GM12878 (cell line): ENCODE measurements around the gene NEK1. TPM values are rescaled to one million over a fixed set of nuclear protein-coding genes. Genes with fewer than 3 reads are reported as not detected.

ENCODE experiments used
- ATAC-seq: fragments of 200-7000 bp; cut with Tn5 transposase; 3 replicates; pipeline ENCODE4 v1.9.1; 2020; ENCODE audit warnings: mild to moderate bottlenecking, moderate library complexity
- BruUV-seq: library from RNA; stranded (reverse); fragments of 400-500 nt; replicated peaks from 2 replicates; lab custom pipeline; 2021; lab: Mats Ljungman, UMichigan
- CTCF ChIA-PET: fragments of 300-600 bp; sonication (Branson Sonifier 250); formaldehyde crosslinking; extraction: SDS; loops from one replicate; lab custom pipeline; 2021; ENCODE audit warnings: inconsistent platforms; lab: Yijun Ruan, JAX
- POLR2A ChIA-PET: fragments of 350-600 bp; formaldehyde crosslinking; extraction: SDS; loops from one replicate; lab custom pipeline; 2021; ENCODE audit warnings: inconsistent platforms; lab: Charles Lee
- RAD21 ChIA-PET: fragments of 300-600 bp; sonication (Branson Sonifier 250); formaldehyde crosslinking; loops from one replicate; lab custom pipeline; 2023; ENCODE audit warnings: antibody characterized with exemption; ENCODE audit not compliant: unreplicated experiment; lab: Charles Lee
- SMC1A ChIA-PET: fragments of 300-600 bp; sonication (Branson Sonifier 250); formaldehyde crosslinking; loops from one replicate; lab custom pipeline; 2023; ENCODE audit not compliant: unreplicated experiment, uncharacterized antibody; lab: Charles Lee
- DNase-seq: peaks from one replicate; pipeline ENCODE4 v3.0.0-alpha.2; 2011; ENCODE audit warnings: low read depth, low spot score
- FAIRE-seq: peaks from 3 replicates; lab custom pipeline; 2011; peaks lifted over from hg19 to GRCh38; lab: Jason Lieb, UNC
- H2AFZ ChIP-seq: 2 replicates; pipeline ENCODE4 v1.6.0; 2011; ENCODE audit warnings: low read depth, low read length, control low read depth; ENCODE audit not compliant: control insufficient read depth
- H3K27ac ChIP-seq: 2 replicates; pipeline ENCODE4 v1.5.1; 2011; ENCODE audit warnings: control low read depth; ENCODE audit not compliant: control insufficient read depth, insufficient read depth
- H3K27me3 ChIP-seq, 2 experiments: replicated peaks in 1 of 2; 2 replicates each; pipeline versions ENCODE4 v1.6.0 to v1.6.1; 2011; ENCODE audit warnings: low read length in 1 of 2; ENCODE audit not compliant: control insufficient read depth in 2 of 2, insufficient read depth in 2 of 2
- H3K36me3 ChIP-seq, 2 experiments: 2 replicates each; pipeline ENCODE4 v1.5.1; 2011; ENCODE audit warnings: low read length in 1 of 2; ENCODE audit not compliant: control insufficient read depth in 2 of 2, insufficient read depth in 2 of 2
- H3K4me1 ChIP-seq: 2 replicates; pipeline ENCODE4 v1.6.1; 2011; ENCODE audit warnings: mild to moderate bottlenecking, low read length, moderate library complexity, mixed read lengths; ENCODE audit not compliant: control insufficient read depth, insufficient read depth
- H3K4me2 ChIP-seq: 2 replicates; pipeline ENCODE4 v1.6.0; 2011; ENCODE audit warnings: control low read depth; ENCODE audit not compliant: control insufficient read depth, insufficient read depth
- H3K4me3 ChIP-seq: fragments of 200-600 bp; sonication (generic); 2 replicates; pipeline ENCODE4 v1.5.1; 2016
- H3K79me2 ChIP-seq: 2 replicates; pipeline ENCODE4 v1.6.0; 2011; ENCODE audit warnings: low read length; ENCODE audit not compliant: control insufficient read depth, insufficient read depth
- H3K9ac ChIP-seq: 2 replicates; pipeline ENCODE4 v1.8.0; 2011; ENCODE audit warnings: low read length, control low read depth, mixed read lengths; ENCODE audit not compliant: control insufficient read depth, insufficient read depth
- H3K9me3 ChIP-seq: replicated peaks from 3 replicates; pipeline ENCODE4 v1.5.1; 2011; ENCODE audit warnings: mild to moderate bottlenecking, low read length; ENCODE audit not compliant: control insufficient read depth, insufficient read depth
- H4K20me1 ChIP-seq: 2 replicates; pipeline ENCODE4 v1.6.0; 2011; ENCODE audit not compliant: control insufficient read depth, insufficient read depth
- BMI1 ChIP-seq: fragments of 450-650 bp; IDR thresholded peaks from 2 replicates; pipeline ENCODE4 v1.6.1; 2016; ENCODE audit warnings: mild to moderate bottlenecking, moderate library complexity, borderline replicate concordance
- CBX3 ChIP-seq: fragments of 200-600 bp; sonication (generic); IDR thresholded peaks from 2 replicates; pipeline ENCODE4 v1.6.1; 2016; ENCODE audit warnings: low read depth, borderline replicate concordance
- CUX1 ChIP-seq: IDR thresholded peaks from 2 replicates; pipeline ENCODE4 v1.6.1; 2012; ENCODE audit warnings: improper control_type of control experiment, low read depth, low read length; ENCODE audit not compliant: insufficient replicate concordance
- EGR1 ChIP-seq, 2 experiments: IDR thresholded peaks; 1 replicate in 1 of 2; 2 replicates in 1 of 2; pipeline ENCODE4 v1.6.1; 2011 to 2012; ENCODE audit warnings: low read depth in 2 of 2, low read length in 2 of 2, borderline replicate concordance in 1 of 2, mild to moderate bottlenecking in 1 of 2, moderate library complexity in 1 of 2
- ELK1 ChIP-seq: IDR thresholded peaks from 2 replicates; pipeline ENCODE4 v1.6.1; 2012; ENCODE audit warnings: low read depth, low read length, improper control_type of control experiment
- EP300 ChIP-seq, 2 experiments: fragments of 150-350 bp in 1 of 2; IDR thresholded peaks; 2 replicates each; pipeline ENCODE4 v1.6.1; 2011 to 2012; ENCODE audit warnings: low read depth in 2 of 2, low read length in 2 of 2, borderline replicate concordance in 1 of 2, improper control_type of control experiment in 1 of 2, inconsistent platforms in 1 of 2; ENCODE audit not compliant: control insufficient read depth in 1 of 2
- ETV6 ChIP-seq, 2 experiments: fragments of 450-650 bp in 1 of 2; IDR thresholded peaks in 1 of 2; conservative IDR thresholded peaks in 1 of 2; 2 replicates each; pipeline ENCODE4 v1.6.1; 2014; ENCODE audit warnings: antibody characterized with exemption in 1 of 2, borderline replicate concordance in 1 of 2, low read depth in 1 of 2, mild to moderate bottlenecking in 1 of 2, moderate library complexity in 1 of 2
- HDGF ChIP-seq: fragments of 450-650 bp; IDR thresholded peaks from 2 replicates; pipeline ENCODE4 v1.6.1; 2016; ENCODE audit warnings: antibody characterized with exemption
- KAT2A ChIP-seq: conservative IDR thresholded peaks from 2 replicates; pipeline ENCODE4 v1.6.1; 2011; ENCODE audit warnings: low read depth, low read length; ENCODE audit not compliant: control insufficient read depth
- NFXL1 ChIP-seq: fragments of 450-650 bp; IDR thresholded peaks from 2 replicates; pipeline ENCODE4 v1.6.1; 2017; ENCODE audit warnings: antibody characterized with exemption, mild to moderate bottlenecking, borderline replicate concordance
- YBX1 ChIP-seq: fragments of 450-650 bp; IDR thresholded peaks from 2 replicates; pipeline ENCODE4 v1.6.1; 2016; ENCODE audit warnings: antibody characterized with exemption
- ZBED1 ChIP-seq: IDR thresholded peaks from 2 replicates; pipeline ENCODE4 v1.6.1; 2016; ENCODE audit warnings: borderline replicate concordance
- ZNF592 ChIP-seq: fragments of 450-650 bp; IDR thresholded peaks from 2 replicates; pipeline ENCODE4 v1.6.1; 2017; ENCODE audit warnings: mild to moderate bottlenecking, moderate library complexity
- WGBS: methylation state at CpG from one replicate; pipeline ENCODE4 v1.1.6; 2016; ENCODE audit warnings: low lambda C conversion rate; ENCODE audit not compliant: insufficient replicate concordance, insufficient coverage; ENCODE audit errors: missing lambda C conversion rate; 5-methylcytosine and 5-hydroxymethylcytosine counted together
- in situ Hi-C: fragments of 300-500 bp; cut with MboI; formaldehyde crosslinking; loops from 9 replicates; pipeline ENCODE4 v1.14.3; 2018; ENCODE audit warnings: mixed read lengths
- intact Hi-C: fragments of 100-400 bp; cut with micrococcal nuclease; formaldehyde crosslinking; loops from one replicate; pipeline ENCODE4 v1.14.2; 2022; ENCODE audit not compliant: unreplicated experiment
- polyA plus RNA-seq, 11 experiments: library from polyadenylated mRNA; depleted of rRNA in 4 of 11; unstranded in 6 of 11; stranded (reverse) in 5 of 11; fragments of >200 nt; fragmentation: Nextera tagmentation in 4 of 11; fragmentation: Illumina TruSeq in 1 of 11; extraction: Ambion mirVana in 4 of 11; extraction: Trizol in 1 of 11; gene quantifications; 1 replicate in 1 of 11; 2 replicates in 10 of 11; pipeline versions ENCODE4 v1.2.1 to v1.2.3, GENCODE V29; 2011 to 2016; ENCODE audit warnings: inconsistent platforms in 2 of 11, missing spikeins in 2 of 11, low read depth in 1 of 11
- total RNA-seq, 4 experiments: library from RNA; depleted of rRNA in 3 of 4; stranded (reverse); fragments of >200 nt in 3 of 4; fragmentation: Illumina TruSeq in 1 of 4; extraction: Trizol in 1 of 4; gene quantifications; 2 replicates each; pipeline versions ENCODE4 v1.2.1 to v1.2.3, GENCODE V29; 2013 to 2021

Gene NEK1
- total and polyA plus RNA-seq, 10 of the 15 experiments (the other 5 are each of a cell fraction or from before 2014, with no cell fraction given): 4.9 to 16.1 (median 7.5) TPM

GRCh38 chr4:169655401-169655800, 43.0 kb upstream of the NEK1 start:
- ATAC-seq (no peak), DNase-seq (no peak), FAIRE-seq (no peak)
- Histone ChIP-seq H3K27me3 (no peaks in the 10 kb centered on the region), H3K79me2 (peaks cover 25% of the 10 kb centered on the region), H2AFZ (no peak overlapping the region), H3K9me3 (no peaks in the 10 kb centered on the region; the same call in 2 of the 3 replicates), H3K4me2 (no peak overlapping the region), H3K4me3 (no peak overlapping the region), H3K4me1 (peaks cover 3% of the 10 kb centered on the region), H3K36me3 (peaks cover 0 to 6% of the 10 kb centered on the region in 2 experiments; a peak in 3 of 4 replicates), H3K9ac (no peak overlapping the region), H4K20me1 (no peaks in the 10 kb centered on the region), H3K27ac (no peak overlapping the region)
- ChIA-PET RAD21 (no interaction called here), SMC1A (interaction anchor here (0.7 kb wide), 1 partner anchor 31 kb away, joined by 3 read pairs; no protein-coding TSS in a partner anchor), CTCF (interaction anchor here (1.7 to 1.9 kb wide), 2 partner anchors 29 to 36 kb away, joined by 4 to 5 read pairs; partner anchors contain the start of gene CLCN3), POLR2A (interaction anchor here (1.7 kb wide), 1 partner anchor 14 kb away, joined by 5 read pairs; no protein-coding TSS in a partner anchor)
- BruUV-seq: no TSS peak
- WGBS: 97% methylated on average over 6 of the region's 6 CpGs
- in situ Hi-C loops (no loop called here), intact Hi-C loops (no loop called here)
- TF ChIP-seq BMI1 (no peak), CBX3 (no peak), EP300 (IDR thresholded peaks at IDR 0.05; ENCODE audit: borderline replicate concordance in 1 of 2, control insufficient read depth in 1 of 2, low read depth in 2 of 2, low read length in 2 of 2) (no peak), CUX1 (no peak), ZNF592 (no peak), YBX1 (no peak), NFXL1 (no peak), ZBED1 (no peak), KAT2A (no peak), ETV6 (conservative IDR thresholded peaks at IDR 0.05 in 1 of 2, IDR thresholded peaks at IDR 0.05 in 1 of 2; ENCODE audit: borderline replicate concordance in 1 of 2, low read depth in 1 of 2) (no peak), EGR1 (IDR thresholded peaks at IDR 0.05; ENCODE audit: borderline replicate concordance in 1 of 2, low read depth in 2 of 2, low read length in 2 of 2) (no peak), ELK1 (no peak), HDGF (no peak)
